GM20000 (cell line): ENCODE data around the gene WFDC10A.
"Not testable (repeated sequence)": the region's sequence is repeated elsewhere in the genome, so short reads cannot be mapped to it uniquely, and the experiment has no call there.

Experiments
- DNase-seq: peaks from one replicate; pipeline ENCODE4 v3.0.0; 2012; ENCODE audit warnings: low spot score
- TF ChIP-seq, protein P1 (sequence below): IDR thresholded peaks from 2 replicates; pipeline ENCODE4 v1.5.1; 2012; ENCODE audit warnings: mild to moderate bottlenecking, control low read depth; ENCODE audit errors: extremely low read depth, missing control alignments

WFDC10A gene

DNA sequence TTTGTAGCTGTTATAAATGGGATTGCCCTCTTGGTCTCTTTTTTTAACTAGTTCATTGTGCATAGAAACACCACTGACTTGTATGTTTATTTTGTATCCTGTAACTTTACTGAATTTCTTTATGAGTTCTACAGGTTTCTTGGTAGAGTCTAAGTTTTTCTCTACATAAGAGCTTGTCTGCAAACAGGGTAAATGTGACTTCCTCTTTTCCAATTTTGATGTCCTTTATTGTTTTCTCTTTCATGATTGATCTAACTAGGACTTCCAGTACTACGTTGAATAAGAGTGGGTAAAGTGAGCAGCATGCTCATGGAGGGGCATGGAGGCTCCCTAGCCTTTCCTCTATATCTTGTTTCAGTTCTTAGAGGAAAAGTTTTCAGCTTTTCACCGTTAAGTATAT, 3.0 kb upstream of the WFDC10A start:
- no peak for DNase-seq
- TF ChIP-seq, protein P1, sequence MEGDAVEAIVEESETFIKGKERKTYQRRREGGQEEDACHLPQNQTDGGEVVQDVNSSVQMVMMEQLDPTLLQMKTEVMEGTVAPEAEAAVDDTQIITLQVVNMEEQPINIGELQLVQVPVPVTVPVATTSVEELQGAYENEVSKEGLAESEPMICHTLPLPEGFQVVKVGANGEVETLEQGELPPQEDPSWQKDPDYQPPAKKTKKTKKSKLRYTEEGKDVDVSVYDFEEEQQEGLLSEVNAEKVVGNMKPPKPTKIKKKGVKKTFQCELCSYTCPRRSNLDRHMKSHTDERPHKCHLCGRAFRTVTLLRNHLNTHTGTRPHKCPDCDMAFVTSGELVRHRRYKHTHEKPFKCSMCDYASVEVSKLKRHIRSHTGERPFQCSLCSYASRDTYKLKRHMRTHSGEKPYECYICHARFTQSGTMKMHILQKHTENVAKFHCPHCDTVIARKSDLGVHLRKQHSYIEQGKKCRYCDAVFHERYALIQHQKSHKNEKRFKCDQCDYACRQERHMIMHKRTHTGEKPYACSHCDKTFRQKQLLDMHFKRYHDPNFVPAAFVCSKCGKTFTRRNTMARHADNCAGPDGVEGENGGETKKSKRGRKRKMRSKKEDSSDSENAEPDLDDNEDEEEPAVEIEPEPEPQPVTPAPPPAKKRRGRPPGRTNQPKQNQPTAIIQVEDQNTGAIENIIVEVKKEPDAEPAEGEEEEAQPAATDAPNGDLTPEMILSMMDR: no peak

DNA sequence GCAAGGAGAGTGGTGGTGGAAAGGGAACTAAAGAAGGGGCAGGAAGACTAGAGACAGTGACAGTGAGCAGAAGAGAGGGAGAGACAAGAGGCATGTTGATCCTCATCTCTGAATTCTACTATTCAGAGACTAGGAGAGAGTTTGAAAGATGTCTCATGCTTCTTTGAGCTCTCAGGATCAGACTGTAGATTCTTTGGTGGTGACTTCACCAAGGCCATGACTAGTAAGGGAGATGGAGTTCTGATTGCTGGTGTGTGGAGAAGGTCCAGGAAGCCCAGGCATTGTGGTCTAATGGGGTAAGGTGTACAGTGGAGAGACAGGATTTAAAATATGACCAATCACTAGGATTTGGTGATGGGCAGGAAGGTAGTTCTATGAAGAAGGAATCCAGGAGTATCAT, 832 bp downstream of the WFDC10A start:
- TF ChIP-seq, protein P1: no peak
- no peak for DNase-seq

DNA sequence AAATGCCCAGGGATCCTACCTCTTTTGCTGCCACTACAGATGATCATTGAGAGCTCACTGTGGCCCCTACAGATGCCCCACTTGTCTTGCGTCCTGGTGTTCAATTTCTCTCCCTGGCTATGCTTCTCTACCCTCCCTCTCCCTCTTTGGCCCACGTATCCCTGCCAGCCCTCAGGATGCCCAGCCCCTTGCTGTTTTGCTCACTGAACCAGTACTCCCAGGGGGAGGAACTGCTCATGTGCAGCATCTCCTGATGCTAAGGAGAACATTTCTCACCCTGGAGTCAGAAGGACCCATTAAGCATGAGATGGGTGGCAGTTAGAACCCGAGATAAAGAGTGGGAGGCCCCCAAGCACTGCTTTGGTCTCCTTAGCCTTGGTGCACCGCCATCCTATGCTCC, 1.6 kb downstream of the WFDC10A start, which contains the start of gene WFDC9:
Gene WFDC9 (minus strand): TSS at position 101 of the 400 bp plus-strand sequence. CDS start 21,103 bp downstream, outside the sequence.
- TF ChIP-seq, protein P1: no peak
- no peak for DNase-seq

DNA sequence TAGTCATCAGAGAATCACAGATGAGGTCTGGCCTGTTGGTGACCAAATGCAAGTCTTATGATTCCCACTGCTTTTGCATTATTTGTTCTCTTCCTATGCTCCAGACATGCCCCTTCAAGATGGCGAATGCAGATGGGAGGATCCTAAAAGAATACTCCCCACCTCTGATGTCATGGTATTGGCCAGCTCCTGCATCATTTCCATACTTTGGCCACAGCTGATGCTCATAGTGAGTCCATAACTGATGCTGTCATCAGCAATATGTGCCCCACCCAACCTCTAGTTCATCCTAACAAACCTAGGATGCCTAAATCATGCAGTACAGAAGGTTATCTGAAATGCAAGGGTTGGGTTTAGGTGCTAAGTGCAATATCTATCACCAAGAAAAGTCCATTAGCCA, 7.0 kb downstream of the WFDC10A start:
- no peak for DNase-seq
- TF ChIP-seq, protein P1: no peak

DNA sequence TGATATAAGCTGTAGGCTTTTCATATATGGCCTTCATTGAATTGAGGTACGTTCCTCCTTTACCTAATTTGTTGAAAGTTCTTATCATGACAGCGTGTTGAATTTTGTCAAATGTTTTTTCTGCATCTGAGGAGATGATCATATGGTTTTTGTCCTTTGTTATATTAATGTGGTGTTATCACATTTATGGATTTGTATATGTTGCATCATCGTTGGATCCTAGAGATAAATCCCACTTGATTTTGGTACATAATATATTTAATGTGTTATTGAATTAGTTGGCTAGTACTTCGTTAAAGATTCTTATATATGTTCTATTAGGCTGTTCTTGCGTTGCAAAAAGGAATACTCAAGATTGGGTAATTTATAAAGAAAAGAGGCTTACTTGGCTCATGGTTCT, 10.1 kb downstream of the WFDC10A start:
- no peak for DNase-seq
- TF ChIP-seq, protein P1: no peak

DNA sequence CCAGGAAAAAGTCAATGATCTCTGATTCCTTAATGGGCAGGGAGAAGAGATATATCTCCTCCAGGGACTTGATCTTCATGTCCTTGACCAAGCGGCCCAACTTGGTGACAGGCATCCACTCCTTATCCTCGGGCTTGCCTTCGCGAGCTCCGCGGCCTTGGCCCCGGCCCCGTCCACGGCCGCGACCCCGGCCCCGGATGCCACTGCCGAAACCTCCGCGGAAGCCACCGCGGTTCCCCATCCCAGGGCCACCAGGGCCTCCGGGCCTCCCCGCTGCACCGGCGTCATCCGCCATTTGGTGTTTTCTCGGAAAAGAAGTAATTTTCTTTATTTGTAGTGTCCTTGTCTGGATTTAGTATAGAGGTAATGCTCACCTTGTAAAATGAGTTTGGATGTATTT, 11.5 kb downstream of the WFDC10A start:
- not testable (repeated sequence) for DNase-seq

DNA sequence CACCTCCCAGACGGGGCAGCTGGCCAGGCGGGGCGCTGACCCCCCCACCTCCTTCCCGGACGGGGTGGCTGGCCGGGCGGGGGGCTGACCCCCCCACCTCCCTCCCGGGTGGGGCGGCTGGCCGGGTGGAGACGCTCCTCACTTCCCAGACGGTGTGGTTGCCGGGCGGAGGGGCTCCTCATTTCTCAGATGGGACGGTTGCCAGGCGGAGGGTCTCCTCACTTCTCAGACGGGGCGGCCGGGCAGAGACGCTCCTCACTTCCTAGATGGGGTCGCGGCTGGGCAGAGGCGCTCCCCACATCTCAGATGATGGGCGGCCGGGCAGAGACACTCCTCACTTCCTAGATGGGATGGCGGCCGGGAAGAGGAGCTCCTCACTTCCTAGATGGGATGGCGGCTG, 16.3 kb downstream of the WFDC10A start:
- not testable (repeated sequence) for DNase-seq

DNA sequence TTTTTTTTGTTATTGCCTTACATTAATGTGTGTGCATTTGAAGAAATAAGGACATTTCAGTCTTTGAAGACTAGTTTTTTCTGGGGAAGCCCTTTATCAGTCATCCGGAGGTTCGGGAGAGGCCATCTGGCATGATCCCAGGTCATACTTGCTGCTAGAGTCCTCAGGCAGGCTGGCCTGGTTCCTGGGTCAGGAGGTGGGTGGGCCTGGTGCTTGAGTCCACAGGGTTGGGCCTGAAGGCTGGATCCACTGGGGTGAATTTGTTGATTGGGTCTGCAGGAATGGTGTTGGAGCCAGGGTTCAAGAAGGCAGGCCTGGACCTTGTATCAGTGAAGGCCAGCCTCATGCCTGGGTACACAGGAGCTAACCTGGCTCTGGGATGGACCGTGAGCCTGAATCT, 17.3 kb downstream of the WFDC10A start:
- DNase-seq: no peak
- TF ChIP-seq, protein P1: no peak
